ENCODE results near the gene GLS. TPM values are rescaled to one million over a fixed set of nuclear protein-coding genes. Genes with fewer than 3 reads are reported as not detected.
"Not testable (repeated sequence)": the region's sequence is repeated elsewhere in the genome, so short reads cannot be mapped to it uniquely, and the experiment has no call there.

The GLS gene
- total RNA-seq, 1 donor from 2014 or later = 185 TPM

DNA sequence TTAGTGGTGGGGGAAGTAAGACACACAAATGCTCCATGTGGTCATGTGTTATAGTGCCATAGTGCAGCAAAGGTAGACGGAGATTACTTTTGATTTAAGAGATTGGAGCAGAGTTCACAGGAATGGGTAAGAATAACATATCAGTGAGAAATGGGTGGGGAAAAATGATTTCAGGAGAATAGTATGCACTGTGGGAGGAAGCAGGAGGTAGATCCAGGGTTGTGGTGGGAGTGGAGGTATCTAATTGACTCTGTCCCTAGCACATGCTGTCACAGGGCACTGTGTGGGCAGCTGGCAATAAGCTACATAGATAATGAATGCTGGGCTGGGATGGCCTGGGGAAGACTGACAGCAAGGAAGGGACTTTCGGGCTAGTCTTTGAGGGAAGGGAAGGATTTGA lies 68.0 kb downstream of the GLS start:
- Mint-ChIP-seq H3K4me3 (no peak overlapping the region), H3K9me3 (no peaks in the 10 kb centered on the region), H3K27me3 (ENCODE audit: low read depth) (no peaks in the 10 kb centered on the region), H3K4me1 (peaks cover 38% of the 10 kb centered on the region), H3K27ac (no peak overlapping the region), H3K36me3 (no peaks in the 10 kb centered on the region)
- TF ChIP-seq, protein P1, sequence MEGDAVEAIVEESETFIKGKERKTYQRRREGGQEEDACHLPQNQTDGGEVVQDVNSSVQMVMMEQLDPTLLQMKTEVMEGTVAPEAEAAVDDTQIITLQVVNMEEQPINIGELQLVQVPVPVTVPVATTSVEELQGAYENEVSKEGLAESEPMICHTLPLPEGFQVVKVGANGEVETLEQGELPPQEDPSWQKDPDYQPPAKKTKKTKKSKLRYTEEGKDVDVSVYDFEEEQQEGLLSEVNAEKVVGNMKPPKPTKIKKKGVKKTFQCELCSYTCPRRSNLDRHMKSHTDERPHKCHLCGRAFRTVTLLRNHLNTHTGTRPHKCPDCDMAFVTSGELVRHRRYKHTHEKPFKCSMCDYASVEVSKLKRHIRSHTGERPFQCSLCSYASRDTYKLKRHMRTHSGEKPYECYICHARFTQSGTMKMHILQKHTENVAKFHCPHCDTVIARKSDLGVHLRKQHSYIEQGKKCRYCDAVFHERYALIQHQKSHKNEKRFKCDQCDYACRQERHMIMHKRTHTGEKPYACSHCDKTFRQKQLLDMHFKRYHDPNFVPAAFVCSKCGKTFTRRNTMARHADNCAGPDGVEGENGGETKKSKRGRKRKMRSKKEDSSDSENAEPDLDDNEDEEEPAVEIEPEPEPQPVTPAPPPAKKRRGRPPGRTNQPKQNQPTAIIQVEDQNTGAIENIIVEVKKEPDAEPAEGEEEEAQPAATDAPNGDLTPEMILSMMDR (IDR thresholded peaks at IDR 0.05; ENCODE audit: unreplicated experiment) = no peak
- peak in 1 of 2 experiments; percentile 20 for DNase-seq (ENCODE audit: low spot score in 2 of 2, unreplicated experiment in 2 of 2)

DNA sequence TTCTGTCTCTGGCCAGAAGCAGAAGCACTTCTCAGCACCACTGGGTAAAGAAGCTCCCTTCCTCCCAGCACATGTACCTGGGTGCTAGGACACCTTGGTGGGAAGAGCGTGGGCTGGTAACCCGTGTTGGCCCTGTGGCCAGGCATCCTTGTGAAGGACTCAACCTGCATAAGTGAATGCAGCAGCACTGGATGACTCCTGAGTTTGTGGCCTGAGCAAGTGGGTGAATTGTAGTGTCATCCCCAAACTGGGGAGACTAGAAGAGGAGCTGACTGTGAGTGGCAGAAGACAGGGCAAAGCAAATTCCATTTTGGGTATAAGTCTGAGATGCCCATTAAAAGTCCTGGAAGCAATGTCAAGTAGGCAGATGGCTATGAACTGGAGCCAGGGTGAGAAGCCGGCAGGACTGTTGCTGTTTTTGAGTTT lies 70.0 kb downstream of the GLS start:
- H3K9me3 Mint-ChIP-seq = no peaks in the 10 kb centered on the region
- H3K4me3 Mint-ChIP-seq = no peak overlapping the region
- no peak for DNase-seq (ENCODE audit: low spot score in 2 of 2, unreplicated experiment in 2 of 2)
- TF ChIP-seq, protein P1 (IDR thresholded peaks at IDR 0.05; ENCODE audit: unreplicated experiment) = no peak
- peaks cover 36% of the 10 kb centered on the region for H3K4me1 Mint-ChIP-seq
- no peak overlapping the region for H3K27ac Mint-ChIP-seq
- H3K27me3 Mint-ChIP-seq (ENCODE audit: low read depth) = no peaks in the 10 kb centered on the region
- H3K36me3 Mint-ChIP-seq = peaks cover under 1% of the 10 kb centered on the region

DNA sequence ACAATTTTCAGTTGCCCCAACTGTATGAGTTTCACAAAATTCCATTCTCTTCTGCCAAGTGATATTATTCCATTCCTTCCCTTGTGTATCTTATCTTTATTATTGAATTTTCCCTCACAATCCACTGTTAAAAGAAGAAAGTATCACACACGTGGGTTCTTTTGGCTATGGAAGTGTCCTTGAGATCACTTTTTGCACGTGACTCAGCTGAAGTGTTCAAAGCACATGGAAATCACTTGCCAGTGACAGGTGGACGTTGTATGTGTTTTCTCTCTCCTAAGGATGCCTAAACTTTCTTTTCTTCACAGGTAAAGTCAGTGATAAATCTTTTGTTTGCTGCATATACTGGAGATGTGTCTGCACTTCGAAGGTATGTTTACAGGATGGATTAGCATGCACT lies 72.6 kb downstream of the GLS start:
- H3K27ac Mint-ChIP-seq = no peak overlapping the region
- H3K36me3 Mint-ChIP-seq = peaks cover 19% of the 10 kb centered on the region
- TF ChIP-seq, protein P1 (IDR thresholded peaks at IDR 0.05; ENCODE audit: unreplicated experiment) = no peak
- no peaks in the 10 kb centered on the region for H3K27me3 Mint-ChIP-seq (ENCODE audit: low read depth)
- H3K4me1 Mint-ChIP-seq = peaks cover 13% of the 10 kb centered on the region
- no peak overlapping the region for H3K4me3 Mint-ChIP-seq
- peaks cover 15% of the 10 kb centered on the region for H3K9me3 Mint-ChIP-seq
- DNase-seq (ENCODE audit: low spot score in 2 of 2, unreplicated experiment in 2 of 2) = no peak

GRCh38 chr2:190959911-190960788 lies 79.5 kb downstream of the GLS start:
- Mint-ChIP-seq H3K36me3 (peaks cover 49% of the 10 kb centered on the region), H3K27ac (no peak overlapping the region), H3K4me1 (peaks cover 15% of the 10 kb centered on the region), H3K9me3 (peaks cover 19% of the 10 kb centered on the region), H3K4me3 (no peak overlapping the region), H3K27me3 (ENCODE audit: low read depth) (no peaks in the 10 kb centered on the region)
- DNase-seq (ENCODE audit: low spot score in 2 of 2, unreplicated experiment in 2 of 2) = no peak
- TF ChIP-seq, protein P1 (IDR thresholded peaks at IDR 0.05; ENCODE audit: unreplicated experiment) = no peak

GRCh38 chr2:190961117-190961516 lies 80.5 kb downstream of the GLS start:
- not testable (repeated sequence) for H3K27me3 Mint-ChIP-seq (ENCODE audit: low read depth); DNase-seq (ENCODE audit: low spot score in 2 of 2, unreplicated experiment in 2 of 2); H3K4me3 Mint-ChIP-seq; H3K27ac Mint-ChIP-seq
- H3K9me3 Mint-ChIP-seq = peaks cover 14% of the 10 kb centered on the region
- peaks cover 44% of the 10 kb centered on the region for H3K36me3 Mint-ChIP-seq
- H3K4me1 Mint-ChIP-seq = peaks cover 15% of the 10 kb centered on the region

DNA sequence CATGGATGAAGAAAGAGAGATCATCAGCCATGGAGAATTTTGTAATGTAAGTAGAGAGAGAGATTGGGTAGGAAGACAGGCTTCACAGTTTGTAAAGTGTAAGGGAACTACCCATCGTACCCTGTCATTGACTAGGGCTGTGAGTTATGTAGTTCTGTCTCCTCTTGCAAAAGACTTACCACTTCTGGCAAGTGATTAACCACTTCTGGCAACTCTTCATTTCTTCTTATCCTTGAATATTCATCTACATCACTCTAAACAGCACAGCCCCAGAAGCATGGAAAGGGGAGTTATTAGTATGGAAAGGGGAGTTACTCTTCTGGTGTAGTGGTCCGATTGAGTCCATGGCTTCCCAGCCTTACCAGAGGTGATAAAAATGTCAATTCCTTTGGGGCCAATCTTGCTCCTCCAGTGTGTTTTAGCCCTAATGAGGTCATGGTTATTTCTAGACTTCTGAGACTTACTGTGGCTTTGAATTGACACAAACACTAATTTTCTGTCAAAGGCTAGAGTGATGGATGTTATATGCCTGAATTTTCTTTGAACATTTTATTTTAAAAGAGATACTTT lies 81.4 kb downstream of the GLS start:
- no peaks in the 10 kb centered on the region for H3K27me3 Mint-ChIP-seq (ENCODE audit: low read depth)
- TF ChIP-seq, protein P1 (IDR thresholded peaks at IDR 0.05; ENCODE audit: unreplicated experiment) = no peak
- H3K4me3 Mint-ChIP-seq = no peak overlapping the region
- H3K36me3 Mint-ChIP-seq = peaks cover 38% of the 10 kb centered on the region
- H3K9me3 Mint-ChIP-seq = peaks cover 6% of the 10 kb centered on the region
- no peak overlapping the region for H3K27ac Mint-ChIP-seq
- H3K4me1 Mint-ChIP-seq = peaks cover 15% of the 10 kb centered on the region
- DNase-seq (ENCODE audit: low spot score in 2 of 2, unreplicated experiment in 2 of 2) = no peak
